RPMI7951 (cell line): ENCODE measurements around the gene COLEC11. TPM values are rescaled to one million over a fixed set of nuclear protein-coding genes. Genes with fewer than 3 reads are reported as not detected.

ENCODE experiments used
- DNase-seq: peaks from one replicate; pipeline ENCODE4 v3.0.0-alpha.2; 2012; ENCODE audit warnings: low read depth
- total RNA-seq: library from RNA; depleted of rRNA; stranded (reverse); fragments of >200 nt; shearing (Covaris generic); gene quantifications from 2 replicates; pipeline ENCODE4 v1.2.3, GENCODE V29; 2014

Gene COLEC11
- total RNA-seq, 1 experiment from 2014 or later, result 0.48 TPM

GRCh38 chr2:3637692-3638455 lies 43.0 kb downstream of the COLEC11 start:
- DNase-seq, result no peak

- no peak for DNase-seq
Measured at GRCh38 chr2:3638456-3638810, 43.5 kb downstream of the COLEC11 start.

GRCh38 chr2:3639015-3639630 lies 44.2 kb downstream of the COLEC11 start:
- no peak for DNase-seq

GRCh38 chr2:3639653-3640052 lies 44.7 kb downstream of the COLEC11 start:
- DNase-seq, result no peak

- no peak for DNase-seq
Measured at GRCh38 chr2:3641181-3641580, 46.3 kb downstream of the COLEC11 start.

GRCh38 chr2:3641841-3642421 lies 47.0 kb downstream of the COLEC11 start:
- no peak for DNase-seq

GRCh38 chr2:3642521-3643215 lies 47.8 kb downstream of the COLEC11 start:
- no peak for DNase-seq

- no peak for DNase-seq
Measured at GRCh38 chr2:3643371-3644245, 48.7 kb downstream of the COLEC11 start.

GRCh38 chr2:3644246-3644525 lies 49.3 kb downstream of the COLEC11 start:
- no peak for DNase-seq

- no peak for DNase-seq
Measured at GRCh38 chr2:3644891-3645605, 50.1 kb downstream of the COLEC11 start.

- no peak for DNase-seq
Measured at GRCh38 chr2:3645745-3646389, 51.0 kb downstream of the COLEC11 start.

- no peak for DNase-seq
Measured at GRCh38 chr2:3646446-3646845, 51.5 kb downstream of the COLEC11 start.

- no peak for DNase-seq
Measured at GRCh38 chr2:3647246-3647645, 52.3 kb downstream of the COLEC11 start.

- DNase-seq, result no peak
Measured at GRCh38 chr2:3647831-3648651, 53.1 kb downstream of the COLEC11 start.

GRCh38 chr2:3648652-3649177 lies 53.8 kb downstream of the COLEC11 start:
- no peak for DNase-seq

GRCh38 chr2:3649581-3649980 lies 54.7 kb downstream of the COLEC11 start:
- DNase-seq, result no peak

GRCh38 chr2:3650140-3650920 lies 55.4 kb downstream of the COLEC11 start:
- DNase-seq, result no peak
